T-helper 1 cell treated with Interleukin-12 subunit alpha and Interleukin-12 subunit beta and Interleukin-4 antibody, amounts not matched to agents 30 μg/mL and 1 μg/mL, for 36 hours (primary cell): ENCODE results near the gene FSTL5.

ENCODE experiments used
- H3K27ac Mint-ChIP-seq: one replicate; pipeline ENCODE4 v1.8.0; 2021; ENCODE audit warnings: mild to moderate bottlenecking, mixed read lengths
- H3K27me3 Mint-ChIP-seq: one replicate; pipeline ENCODE4 v1.8.0; 2021; ENCODE audit warnings: low read depth, mixed read lengths
- H3K36me3 Mint-ChIP-seq: one replicate; pipeline ENCODE4 v1.8.0; 2021; ENCODE audit warnings: low read depth, mixed read lengths
- H3K4me1 Mint-ChIP-seq: one replicate; pipeline ENCODE4 v1.8.0; 2021; ENCODE audit warnings: low read depth, mixed read lengths
- H3K4me3 Mint-ChIP-seq: one replicate; pipeline ENCODE4 v1.8.0; 2021; ENCODE audit warnings: mild to moderate bottlenecking, moderate library complexity, mixed read lengths
- H3K9me3 Mint-ChIP-seq: one replicate; pipeline ENCODE4 v1.8.0; 2021; ENCODE audit warnings: mixed read lengths

FSTL5 gene

GRCh38 chr4:161546902-161547301, 616.9 kb downstream of the FSTL5 start:
- Mint-ChIP-seq H3K9me3 (no peaks in the 10 kb centered on the region), H3K36me3 (no peaks in the 10 kb centered on the region), H3K27ac (no peak overlapping the region), H3K4me3 (no peak overlapping the region), H3K4me1 (no peaks in the 10 kb centered on the region), H3K27me3 (no peaks in the 10 kb centered on the region)

- Mint-ChIP-seq H3K27me3 (no peaks in the 10 kb centered on the region), H3K9me3 (no peaks in the 10 kb centered on the region), H3K4me3 (no peak overlapping the region), H3K27ac (no peak overlapping the region), H3K4me1 (no peaks in the 10 kb centered on the region), H3K36me3 (no peaks in the 10 kb centered on the region)
These were observed 623.5 kb downstream of the FSTL5 start for GRCh38 chr4:161540265-161540664.

- no peak overlapping the region for H3K27ac Mint-ChIP-seq
These were observed 624.9 kb downstream of the FSTL5 start for GRCh38 chr4:161538941-161539340.

GRCh38 chr4:161530710-161531109, 633.1 kb downstream of the FSTL5 start:
- Mint-ChIP-seq H3K4me3 (no peak overlapping the region), H3K4me1 (no peaks in the 10 kb centered on the region), H3K27me3 (no peaks in the 10 kb centered on the region), H3K27ac (no peak overlapping the region), H3K9me3 (peaks cover 3% of the 10 kb centered on the region), H3K36me3 (no peaks in the 10 kb centered on the region)

More at GRCh38 chr4:161538941-161539340, 624.9 kb downstream of the FSTL5 start:
- Mint-ChIP-seq H3K4me3 (no peak overlapping the region), H3K36me3 (no peaks in the 10 kb centered on the region), H3K27me3 (no peaks in the 10 kb centered on the region), H3K4me1 (no peaks in the 10 kb centered on the region), H3K9me3 (no peaks in the 10 kb centered on the region)

- H3K4me3 Mint-ChIP-seq, result no peak overlapping the region
- H3K36me3 Mint-ChIP-seq, result no peaks in the 10 kb centered on the region
- H3K4me1 Mint-ChIP-seq, result no peaks in the 10 kb centered on the region
- no peak overlapping the region for H3K27ac Mint-ChIP-seq
- H3K9me3 Mint-ChIP-seq, result no peaks in the 10 kb centered on the region
- H3K27me3 Mint-ChIP-seq, result no peaks in the 10 kb centered on the region
These were observed 638.7 kb downstream of the FSTL5 start for GRCh38 chr4:161525121-161525520.

- Mint-ChIP-seq H3K4me3 (no peak overlapping the region), H3K4me1 (no peaks in the 10 kb centered on the region), H3K9me3 (no peaks in the 10 kb centered on the region), H3K27me3 (no peaks in the 10 kb centered on the region), H3K36me3 (no peaks in the 10 kb centered on the region), H3K27ac (no peak overlapping the region)
These were observed 641.8 kb downstream of the FSTL5 start for GRCh38 chr4:161522031-161522430.

- no peak overlapping the region for H3K4me3 Mint-ChIP-seq
These were observed 644.2 kb downstream of the FSTL5 start for GRCh38 chr4:161519611-161520010.

GRCh38 chr4:161517941-161518340, 645.9 kb downstream of the FSTL5 start:
- Mint-ChIP-seq H3K27me3 (no peaks in the 10 kb centered on the region), H3K4me1 (no peaks in the 10 kb centered on the region), H3K4me3 (no peak overlapping the region), H3K36me3 (no peaks in the 10 kb centered on the region), H3K9me3 (no peaks in the 10 kb centered on the region), H3K27ac (no peak overlapping the region)

More at GRCh38 chr4:161519611-161520010, 644.2 kb downstream of the FSTL5 start:
- Mint-ChIP-seq H3K4me1 (no peaks in the 10 kb centered on the region), H3K27me3 (no peaks in the 10 kb centered on the region), H3K9me3 (no peaks in the 10 kb centered on the region), H3K27ac (no peak overlapping the region), H3K36me3 (no peaks in the 10 kb centered on the region)

- Mint-ChIP-seq H3K4me1 (no peaks in the 10 kb centered on the region), H3K27ac (no peak overlapping the region), H3K9me3 (no peaks in the 10 kb centered on the region), H3K4me3 (no peak overlapping the region), H3K36me3 (no peaks in the 10 kb centered on the region), H3K27me3 (no peaks in the 10 kb centered on the region)
These were observed 658.7 kb downstream of the FSTL5 start for GRCh38 chr4:161505141-161505540.

- no peaks in the 10 kb centered on the region for H3K36me3 Mint-ChIP-seq
- no peaks in the 10 kb centered on the region for H3K4me1 Mint-ChIP-seq
- no peak overlapping the region for H3K4me3 Mint-ChIP-seq
- no peaks in the 10 kb centered on the region for H3K27me3 Mint-ChIP-seq
- H3K27ac Mint-ChIP-seq, result no peak overlapping the region
- peaks cover 4% of the 10 kb centered on the region for H3K9me3 Mint-ChIP-seq
These were observed 665.6 kb downstream of the FSTL5 start for GRCh38 chr4:161498155-161498554.

GRCh38 chr4:161486461-161486860, 677.3 kb downstream of the FSTL5 start:
- Mint-ChIP-seq H3K27me3 (no peaks in the 10 kb centered on the region), H3K9me3 (no peaks in the 10 kb centered on the region), H3K36me3 (no peaks in the 10 kb centered on the region), H3K27ac (no peak overlapping the region), H3K4me3 (no peak overlapping the region), H3K4me1 (no peaks in the 10 kb centered on the region)

GRCh38 chr4:161466316-161466715, 697.5 kb downstream of the FSTL5 start:
- Mint-ChIP-seq H3K27ac (no peak overlapping the region), H3K4me3 (no peak overlapping the region), H3K9me3 (peaks cover 3% of the 10 kb centered on the region), H3K36me3 (no peaks in the 10 kb centered on the region), H3K4me1 (no peaks in the 10 kb centered on the region), H3K27me3 (no peaks in the 10 kb centered on the region)

GRCh38 chr4:161463436-161463835, 700.4 kb downstream of the FSTL5 start:
- Mint-ChIP-seq H3K4me1 (no peaks in the 10 kb centered on the region), H3K9me3 (peaks cover 3% of the 10 kb centered on the region), H3K27me3 (no peaks in the 10 kb centered on the region), H3K36me3 (no peaks in the 10 kb centered on the region), H3K27ac (no peak overlapping the region), H3K4me3 (no peak overlapping the region)

GRCh38 chr4:161457906-161458305, 705.9 kb downstream of the FSTL5 start:
- no peak overlapping the region for H3K27ac Mint-ChIP-seq
- no peaks in the 10 kb centered on the region for H3K27me3 Mint-ChIP-seq
- no peaks in the 10 kb centered on the region for H3K4me1 Mint-ChIP-seq
- no peaks in the 10 kb centered on the region for H3K36me3 Mint-ChIP-seq
- no peak overlapping the region for H3K4me3 Mint-ChIP-seq
- H3K9me3 Mint-ChIP-seq, result no peaks in the 10 kb centered on the region

GRCh38 chr4:161457311-161457710, 706.5 kb downstream of the FSTL5 start:
- no peak overlapping the region for H3K4me3 Mint-ChIP-seq
- H3K36me3 Mint-ChIP-seq, result no peaks in the 10 kb centered on the region

GRCh38 chr4:161454860-161455259, 708.9 kb downstream of the FSTL5 start:
- H3K36me3 Mint-ChIP-seq, result no peaks in the 10 kb centered on the region
- no peaks in the 10 kb centered on the region for H3K9me3 Mint-ChIP-seq
- H3K27me3 Mint-ChIP-seq, result no peaks in the 10 kb centered on the region
- H3K4me1 Mint-ChIP-seq, result no peaks in the 10 kb centered on the region
- no peak overlapping the region for H3K27ac Mint-ChIP-seq
- H3K4me3 Mint-ChIP-seq, result no peak overlapping the region

More at GRCh38 chr4:161457311-161457710, 706.5 kb downstream of the FSTL5 start:
- Mint-ChIP-seq H3K27me3 (no peaks in the 10 kb centered on the region), H3K27ac (no peak overlapping the region), H3K9me3 (no peaks in the 10 kb centered on the region), H3K4me1 (no peaks in the 10 kb centered on the region)
